Measurements from ENCODE around the gene KRTCAP2.
"Not testable (repeated sequence)": the region's sequence is repeated elsewhere in the genome, so short reads cannot be mapped to it uniquely, and the experiment has no call there.

DNA sequence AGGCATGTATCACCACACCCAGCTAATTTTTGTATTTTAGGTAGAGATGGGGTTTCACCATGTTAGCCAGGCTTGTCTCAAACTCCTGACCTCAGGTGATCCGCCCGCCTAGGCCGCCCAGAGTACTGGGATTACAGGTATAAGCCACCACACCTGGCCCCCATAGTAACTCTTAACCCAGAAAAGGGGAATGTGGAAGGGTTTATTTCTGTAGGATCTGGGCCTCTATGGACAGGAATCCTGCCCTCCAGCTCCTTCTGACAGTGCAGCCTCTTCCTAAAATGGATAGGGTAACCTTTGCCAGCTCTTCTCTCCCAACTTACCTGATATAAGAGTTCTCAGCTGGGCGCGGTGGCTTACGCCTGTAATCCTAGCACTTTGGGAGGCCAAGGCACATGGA is 10.5 kb downstream of the KRTCAP2 start:
- TF ChIP-seq, protein P1, sequence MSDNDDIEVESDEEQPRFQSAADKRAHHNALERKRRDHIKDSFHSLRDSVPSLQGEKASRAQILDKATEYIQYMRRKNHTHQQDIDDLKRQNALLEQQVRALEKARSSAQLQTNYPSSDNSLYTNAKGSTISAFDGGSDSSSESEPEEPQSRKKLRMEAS (IDR thresholded peaks at IDR 0.05): not testable (repeated sequence)
- not testable (repeated sequence) for TF ChIP-seq CTCF (IDR thresholded peaks at IDR 0.05; ENCODE audit: low read depth, low read length, missing input control); SP1 (IDR thresholded peaks at IDR 0.05); HNF4A (conservative IDR thresholded peaks at IDR 0.05); GABPA (IDR thresholded peaks at IDR 0.05 in 1 of 2, conservative IDR thresholded peaks at IDR 0.05 in 1 of 2); REST (IDR thresholded peaks at IDR 0.05); YY1 (IDR thresholded peaks at IDR 0.05)
